ENCODE measurements around the gene TSHR. TPM values are rescaled to one million over a fixed set of nuclear protein-coding genes. Genes with fewer than 3 reads are reported as not detected.

The TSHR gene
- total RNA-seq, 1 experiment from 2014 or later: not detected

- Histone ChIP-seq H3K79me1 (ENCODE audit: insufficient read depth, low read depth, low read length, poor library complexity, severe bottlenecking) (no peaks in the 10 kb centered on the region), H3K4me2 (ENCODE audit: insufficient read depth, insufficient read length, low read length) (no peak overlapping the region), H4K91ac (ENCODE audit: insufficient read length, low read depth, low read length) (no peak overlapping the region), H2BK12ac (ENCODE audit: insufficient read length, low read depth, low read length) (no peak overlapping the region), H3T11ph (ENCODE audit: low read length) (no peak overlapping the region), H3K9me3 (ENCODE audit: control insufficient read depth, low read depth, low read length) (no peaks in the 10 kb centered on the region), H3K4ac (ENCODE audit: low read depth, low read length) (no peak overlapping the region), H3K27me3 (ENCODE audit: insufficient read depth, low read length) (no peaks in the 10 kb centered on the region), H4K20me1 (ENCODE audit: control insufficient read depth, insufficient read depth, insufficient read length) (no peaks in the 10 kb centered on the region), H3K9ac (ENCODE audit: extremely low read depth, insufficient read length, low read length) (no peak overlapping the region), H3K18ac (ENCODE audit: insufficient read length, low read depth, low read length) (no peak overlapping the region), H3K56ac (ENCODE audit: insufficient read length, low read depth, low read length) (no peak overlapping the region), H4K5ac (ENCODE audit: insufficient read length, low read depth, low read length) (no peak overlapping the region), H3K23ac (ENCODE audit: insufficient read length, low read depth, low read length) (no peak overlapping the region), H3K27ac (ENCODE audit: insufficient read length, low read depth, low read length) (no peak overlapping the region), H2BK120ac (ENCODE audit: low read depth, low read length, poor library complexity, severe bottlenecking) (no peak overlapping the region), H2AFZ (ENCODE audit: low read length) (no peak overlapping the region), H3K23me2 (ENCODE audit: insufficient read length, low read depth, low read length, poor library complexity, severe bottlenecking) (no peaks in the 10 kb centered on the region), H3K4me1 (ENCODE audit: insufficient read depth, low read length) (no peaks in the 10 kb centered on the region), H2BK20ac (ENCODE audit: low read depth, low read length, poor library complexity, severe bottlenecking) (no peak overlapping the region), H4K8ac (replicated peaks; ENCODE audit: insufficient read length, low read depth, low read length) (no peak overlapping the region), H2BK15ac (ENCODE audit: low read depth, low read length) (no peak overlapping the region), H2AK5ac (ENCODE audit: insufficient read length, low read length) (no peak overlapping the region), H3K79me2 (ENCODE audit: insufficient read depth, low read length) (no peaks in the 10 kb centered on the region), H3K14ac (ENCODE audit: insufficient read depth, low read length) (no peak overlapping the region), H2BK5ac (ENCODE audit: insufficient read length, low read length) (no peak overlapping the region)
- no peak for TF ChIP-seq CTCF (conservative IDR thresholded peaks at IDR 0.05)
- no peaks in the 10 kb centered on the region for H3K9me3 Mint-ChIP-seq
- H3K4me1 Mint-ChIP-seq: no peaks in the 10 kb centered on the region
- H3K4me3 Mint-ChIP-seq: no peak overlapping the region
- H3K36me3 Mint-ChIP-seq (ENCODE audit: insufficient read depth in 1 of 3, low read depth in 3 of 3): no peaks in the 10 kb centered on the region
- no CpG with 5 or more reads among the region's 3 CpGs for WGBS (ENCODE audit: extremely low coverage, insufficient read length, low lambda C conversion rate)
- H3K27ac Mint-ChIP-seq: no peak overlapping the region
- no peaks in the 10 kb centered on the region for H3K27me3 Mint-ChIP-seq (ENCODE audit: low read depth)
- DNase-seq: no peak
Observed at GRCh38 chr14:81006266-81006665, 50.8 kb downstream of the TSHR start.

Measured in H9 (cell line).